IPS-18c (cell line): ENCODE results near the gene BIRC3.
"Not testable (repeated sequence)": the region's sequence is repeated elsewhere in the genome, so short reads cannot be mapped to it uniquely, and the experiment has no call there.

Experiments
- H3K4me3 ChIP-seq: 2 replicates; pipeline ENCODE4 v1.7.0; 2013; ENCODE audit warnings: low read depth, mild to moderate bottlenecking, low read length, moderate library complexity; ENCODE audit not compliant: insufficient read depth
- H3K9me3 ChIP-seq: one replicate; pipeline ENCODE4 v1.6.1; 2013; ENCODE audit warnings: mild to moderate bottlenecking, low read length, moderate library complexity; ENCODE audit not compliant: control insufficient read depth, insufficient read depth

The BIRC3 gene

DNA sequence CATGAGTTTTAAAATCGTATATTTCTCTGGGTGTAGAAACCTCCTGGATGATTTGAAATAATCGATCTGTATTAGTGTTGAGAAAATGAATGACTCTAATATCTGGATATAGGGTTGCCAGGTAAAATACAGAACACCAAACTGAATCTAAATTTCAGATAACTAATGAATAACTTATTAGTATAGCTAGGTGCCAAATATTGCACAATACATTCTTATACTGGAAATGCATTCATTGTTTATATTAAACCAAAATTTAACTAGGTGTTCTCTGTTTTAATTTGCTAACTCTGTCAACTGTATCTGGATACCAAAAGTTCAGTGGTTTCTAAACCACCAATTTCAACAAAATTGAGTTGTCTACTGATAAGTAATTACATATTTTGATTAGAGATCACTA is 2.5 kb upstream of the BIRC3 start:
- no peak overlapping the region for H3K4me3 ChIP-seq
- H3K9me3 ChIP-seq, result no peaks in the 10 kb centered on the region

DNA sequence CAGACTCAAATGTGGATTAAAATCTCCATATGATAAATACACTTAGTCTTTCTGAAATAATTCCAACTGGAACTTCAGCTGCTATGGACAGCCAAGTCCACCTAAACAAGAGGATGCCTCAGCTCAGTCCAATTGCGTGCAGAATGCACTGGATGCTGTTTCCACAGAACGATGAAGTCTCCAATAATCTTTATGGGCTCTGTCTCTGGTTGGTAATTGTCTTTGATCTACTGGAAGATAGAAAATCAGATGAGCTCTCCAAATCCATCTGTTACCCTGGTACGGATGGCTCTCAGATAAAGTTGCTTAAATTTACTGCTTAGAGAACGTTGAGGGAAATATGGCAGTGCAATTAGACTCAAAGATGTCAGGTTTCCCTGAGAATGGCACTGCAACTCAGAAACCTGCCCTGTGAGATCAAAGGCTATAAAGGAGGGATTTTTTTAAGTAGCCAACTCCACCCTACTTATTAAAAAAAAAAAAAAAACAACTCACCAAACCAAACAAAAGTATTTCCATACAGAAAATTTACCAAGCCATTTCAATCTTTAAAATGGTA is 859 bp upstream of the BIRC3 start:
- H3K4me3 ChIP-seq, result no peak overlapping the region
- H3K9me3 ChIP-seq, result no peaks in the 10 kb centered on the region

DNA sequence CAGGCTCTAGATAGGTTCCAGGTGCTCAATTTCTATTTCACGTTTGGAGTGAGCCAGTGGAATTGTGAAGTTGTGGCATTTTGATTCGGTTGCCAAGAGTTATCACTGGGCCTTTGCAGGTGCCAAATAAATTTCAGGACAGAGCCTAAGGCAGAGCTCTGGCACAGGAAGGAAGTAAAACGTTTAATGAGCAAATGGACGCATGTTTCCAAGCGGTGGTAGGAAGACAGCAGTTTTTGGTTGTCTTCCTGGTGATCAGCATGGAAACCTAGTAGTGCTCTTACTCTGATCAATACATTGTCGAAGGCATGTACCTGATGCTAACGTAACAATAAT is 452 bp downstream of the BIRC3 start:
- Histone ChIP-seq H3K4me3 (peak overlapping the region; percentile 50; the same call in 1 of the 2 replicates), H3K9me3 (no peaks in the 10 kb centered on the region)

DNA sequence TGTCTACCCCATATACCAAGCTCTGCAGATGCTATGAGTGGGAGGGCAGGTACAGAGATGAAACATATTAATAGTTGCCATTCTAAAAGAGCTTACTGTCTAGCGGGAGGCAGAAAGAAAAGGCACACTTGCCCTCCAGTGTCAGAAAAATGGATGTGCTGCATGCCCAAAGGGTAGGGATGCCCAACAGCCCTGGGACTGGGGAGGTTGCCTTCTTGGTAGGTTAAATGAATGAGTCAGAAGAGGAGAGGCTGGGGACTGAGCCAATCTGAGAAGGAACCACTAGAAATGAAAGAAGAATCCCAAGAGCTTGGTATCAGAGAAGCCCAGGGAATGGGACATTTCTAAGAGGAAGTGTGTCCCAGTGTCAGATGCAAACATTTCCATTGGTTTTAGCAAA is 1.2 kb downstream of the BIRC3 start:
- H3K9me3 ChIP-seq, result no peaks in the 10 kb centered on the region

DNA sequence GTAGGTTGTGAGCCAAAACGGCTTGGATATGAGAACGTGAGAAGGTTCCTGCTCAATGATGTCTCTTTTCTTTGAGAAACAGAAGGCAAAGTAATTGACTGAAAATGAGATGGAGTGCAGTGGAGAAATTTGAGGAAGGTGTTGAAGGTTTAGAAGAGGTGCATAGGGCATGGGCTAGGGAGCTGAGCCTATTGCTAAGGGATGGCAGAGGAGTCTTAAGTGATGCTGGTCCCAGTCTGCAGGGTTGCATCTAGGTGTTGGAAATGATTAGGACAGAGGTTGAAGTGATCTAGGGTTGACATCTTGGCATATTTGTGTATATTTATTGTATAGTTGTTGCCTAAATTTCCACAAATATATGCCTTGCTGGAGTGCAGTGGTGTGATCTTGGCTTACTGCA is 2.3 kb downstream of the BIRC3 start:
- no peak overlapping the region for H3K4me3 ChIP-seq
- no peaks in the 10 kb centered on the region for H3K9me3 ChIP-seq

More for the DNA sequence above, 1.2 kb downstream of the BIRC3 start:
- H3K4me3 ChIP-seq, result no peak overlapping the region

DNA sequence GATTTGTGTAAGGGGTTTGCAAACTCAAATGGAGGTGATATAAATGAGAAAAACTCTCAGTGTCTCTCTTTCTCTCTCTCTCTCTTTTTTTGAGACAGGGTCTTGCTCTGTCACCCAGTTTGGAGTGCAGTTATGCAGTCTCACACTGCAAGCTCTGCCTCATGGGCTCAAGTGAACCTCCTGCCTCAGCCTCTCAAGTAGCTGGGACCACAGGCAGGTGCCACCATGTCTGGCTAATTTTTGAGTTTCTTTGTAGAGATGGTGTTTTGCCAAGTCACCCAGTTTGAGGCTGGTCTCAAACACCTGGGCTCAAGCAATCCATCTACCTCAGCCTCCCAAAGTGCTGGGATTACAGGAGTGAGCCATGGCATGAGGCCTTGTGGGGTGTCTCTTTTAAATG is 2.9 kb downstream of the BIRC3 start:
- Histone ChIP-seq H3K4me3 (no peak overlapping the region), H3K9me3 (no peaks in the 10 kb centered on the region)

DNA sequence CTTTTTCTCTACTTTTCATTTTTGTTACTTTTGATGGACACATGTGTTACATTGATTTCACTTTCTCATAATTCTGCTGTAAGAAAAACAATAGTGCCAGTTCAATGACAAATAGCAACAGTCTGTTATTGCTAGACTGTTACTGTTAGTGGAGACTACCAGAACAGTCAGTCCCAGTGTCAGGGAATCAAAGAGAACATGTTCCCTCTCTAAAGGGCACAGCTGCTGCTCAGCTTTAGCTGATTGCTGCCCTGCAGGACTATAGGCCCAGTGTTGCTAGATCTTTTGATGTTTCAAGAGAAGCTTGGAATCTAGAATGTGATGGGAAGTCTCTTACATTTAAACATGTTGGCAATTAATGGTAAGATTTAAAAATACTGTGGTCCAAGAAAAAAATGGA is 3.4 kb downstream of the BIRC3 start:
- Histone ChIP-seq H3K4me3 (no peak overlapping the region), H3K9me3 (no peaks in the 10 kb centered on the region)

DNA sequence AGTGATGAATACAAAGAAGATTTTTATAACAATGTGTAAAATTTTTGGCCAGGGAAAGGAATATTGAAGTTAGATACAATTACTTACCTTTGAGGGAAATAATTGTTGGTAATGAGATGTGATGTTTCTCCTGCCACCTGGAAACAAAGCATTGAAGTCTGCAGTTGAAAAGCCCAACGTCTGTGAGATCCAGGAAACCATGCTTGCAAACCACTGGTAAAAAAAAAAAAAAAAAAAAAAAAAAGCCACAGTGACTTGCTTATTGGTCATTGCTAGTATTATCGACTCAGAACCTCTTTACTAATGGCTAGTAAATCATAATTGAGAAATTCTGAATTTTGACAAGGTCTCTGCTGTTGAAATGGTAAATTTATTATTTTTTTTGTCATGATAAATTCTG is 5.3 kb downstream of the BIRC3 start:
- Histone ChIP-seq H3K4me3 (no peak overlapping the region), H3K9me3 (no peaks in the 10 kb centered on the region)

DNA sequence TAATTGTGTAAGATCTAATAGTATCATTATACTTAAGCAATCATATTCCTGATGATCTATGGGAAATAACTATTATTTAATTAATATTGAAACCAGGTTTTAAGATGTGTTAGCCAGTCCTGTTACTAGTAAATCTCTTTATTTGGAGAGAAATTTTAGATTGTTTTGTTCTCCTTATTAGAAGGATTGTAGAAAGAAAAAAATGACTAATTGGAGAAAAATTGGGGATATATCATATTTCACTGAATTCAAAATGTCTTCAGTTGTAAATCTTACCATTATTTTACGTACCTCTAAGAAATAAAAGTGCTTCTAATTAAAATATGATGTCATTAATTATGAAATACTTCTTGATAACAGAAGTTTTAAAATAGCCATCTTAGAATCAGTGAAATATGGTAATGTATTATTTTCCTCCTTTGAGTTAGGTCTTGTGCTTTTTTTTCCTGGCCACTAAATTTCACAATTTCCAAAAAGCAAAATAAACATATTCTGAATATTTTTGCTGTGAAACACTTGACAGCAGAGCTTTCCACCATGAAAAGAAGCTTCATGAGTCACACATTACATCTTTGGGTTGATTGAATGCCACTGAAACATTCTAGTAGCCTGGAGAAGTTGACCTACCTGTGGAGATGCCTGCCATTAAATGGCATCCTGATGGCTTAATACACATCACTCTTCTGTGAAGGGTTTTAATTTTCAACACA is 6.4 kb downstream of the BIRC3 start:
- no peak overlapping the region for H3K4me3 ChIP-seq
- H3K9me3 ChIP-seq, result no peaks in the 10 kb centered on the region

DNA sequence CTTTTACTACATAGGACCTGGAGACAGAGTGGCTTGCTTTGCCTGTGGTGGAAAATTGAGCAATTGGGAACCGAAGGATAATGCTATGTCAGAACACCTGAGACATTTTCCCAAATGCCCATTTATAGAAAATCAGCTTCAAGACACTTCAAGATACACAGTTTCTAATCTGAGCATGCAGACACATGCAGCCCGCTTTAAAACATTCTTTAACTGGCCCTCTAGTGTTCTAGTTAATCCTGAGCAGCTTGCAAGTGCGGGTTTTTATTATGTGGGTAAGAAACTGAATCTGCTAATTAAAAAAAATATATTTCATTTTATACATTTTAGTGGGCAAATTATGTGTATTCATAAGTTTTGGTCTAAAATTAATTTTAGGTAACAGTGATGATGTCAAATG is 7.8 kb downstream of the BIRC3 start:
- no peaks in the 10 kb centered on the region for H3K9me3 ChIP-seq
- no peak overlapping the region for H3K4me3 ChIP-seq

DNA sequence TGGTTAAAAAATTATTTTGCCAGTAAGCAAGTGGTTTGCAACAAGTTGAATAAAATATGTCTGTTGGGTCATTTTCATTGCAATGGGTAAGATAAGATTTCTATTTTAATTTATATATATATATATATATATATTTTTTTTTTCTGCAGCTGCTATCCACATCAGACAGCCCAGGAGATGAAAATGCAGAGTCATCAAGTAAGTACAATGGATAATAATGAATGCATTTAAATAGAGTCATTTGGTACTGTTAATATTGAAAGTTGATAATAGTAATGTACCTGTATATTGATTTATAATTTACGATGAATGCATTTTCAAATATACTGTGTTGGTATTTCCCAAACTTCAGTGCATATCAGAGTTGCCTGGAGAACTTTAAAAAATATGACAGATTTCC is 11.5 kb downstream of the BIRC3 start:
- Histone ChIP-seq H3K9me3 (no peaks in the 10 kb centered on the region), H3K4me3 (no peak overlapping the region)

DNA sequence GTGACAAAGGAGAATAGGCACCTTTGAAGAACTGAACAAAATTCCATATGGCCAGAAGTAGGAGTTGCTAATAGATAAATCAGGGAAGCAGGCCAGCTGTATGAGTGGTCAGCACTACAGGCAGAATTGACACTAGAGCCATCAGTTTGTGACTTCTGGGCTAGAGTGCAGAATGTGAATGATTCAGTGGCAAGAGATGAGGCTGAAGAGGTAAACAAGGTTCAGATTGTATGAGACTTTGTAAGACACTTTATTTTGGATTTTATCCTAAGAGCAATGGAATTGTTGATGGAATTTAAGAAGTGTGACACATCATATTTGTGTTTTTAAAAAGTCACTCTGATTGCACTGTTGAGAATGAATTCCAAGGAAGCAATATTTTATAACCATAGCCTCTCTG is 12.9 kb downstream of the BIRC3 start:
- no peak overlapping the region for H3K4me3 ChIP-seq
- no peaks in the 10 kb centered on the region for H3K9me3 ChIP-seq

DNA sequence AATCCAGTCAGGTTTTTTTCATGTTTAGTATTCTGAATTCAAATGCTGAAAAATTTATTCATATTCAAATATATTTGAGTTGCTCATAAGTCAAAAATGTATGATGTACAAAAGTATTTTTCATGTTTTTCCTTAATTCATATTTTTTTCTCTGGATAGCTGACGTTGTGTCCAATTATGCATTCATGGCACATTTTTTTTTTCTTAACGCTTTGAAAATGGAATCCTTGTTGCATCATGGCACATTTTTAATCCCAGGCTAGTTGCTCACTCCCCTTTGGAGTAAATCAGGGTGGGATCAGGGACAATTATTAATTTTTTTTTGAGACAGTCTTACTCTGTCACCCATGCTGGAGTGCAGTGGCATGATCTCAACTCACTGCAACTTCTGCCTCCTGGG is 14.1 kb downstream of the BIRC3 start:
- H3K4me3 ChIP-seq, result no peak overlapping the region
- H3K9me3 ChIP-seq, result no peaks in the 10 kb centered on the region

DNA sequence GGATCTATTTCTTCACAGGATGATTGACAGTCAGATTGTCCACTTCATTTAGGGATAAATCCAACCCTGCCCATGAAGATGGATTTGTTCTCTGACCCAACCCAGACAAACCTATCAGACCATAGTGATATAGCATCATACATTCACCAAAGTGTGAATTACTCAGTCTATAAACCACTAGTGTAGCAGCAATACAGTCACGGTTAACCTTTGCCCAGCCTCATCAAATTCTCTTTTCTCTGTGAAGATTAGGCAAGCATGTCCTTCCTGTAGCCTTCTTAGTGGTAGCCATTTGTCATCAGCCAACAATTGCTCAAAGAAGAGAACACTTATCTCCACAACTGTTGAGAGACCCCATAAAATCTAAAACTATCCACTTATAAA is 15.3 kb downstream of the BIRC3 start:
- Histone ChIP-seq H3K4me3 (no peak overlapping the region), H3K9me3 (no peaks in the 10 kb centered on the region)

DNA sequence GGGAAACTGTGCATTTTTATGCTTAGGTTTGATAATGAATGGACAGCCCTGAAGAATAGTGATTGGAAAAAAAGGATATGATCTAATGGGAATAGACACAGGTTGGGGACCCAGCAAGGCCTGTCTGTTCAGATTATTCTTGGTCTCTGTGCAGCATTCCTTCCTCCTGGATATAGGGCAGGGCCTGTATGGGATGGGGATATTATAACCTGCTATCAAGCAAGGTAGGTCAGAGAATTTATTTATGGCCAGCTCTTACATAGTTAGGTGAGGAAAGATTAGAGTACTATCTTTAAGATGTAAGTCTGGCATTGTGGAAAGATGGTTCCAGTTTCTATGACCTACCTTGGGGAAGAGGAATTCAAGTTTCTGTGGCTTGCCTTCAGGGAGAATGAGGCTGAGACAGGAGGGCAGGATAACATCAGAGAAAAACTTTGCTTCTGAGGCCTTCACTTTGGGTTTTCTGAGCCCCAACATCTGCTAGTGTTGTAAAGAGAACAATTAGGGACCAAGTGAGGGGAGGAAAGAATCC is 21.3 kb downstream of the BIRC3 start:
- H3K4me3 ChIP-seq, result no peak overlapping the region
- no peaks in the 10 kb centered on the region for H3K9me3 ChIP-seq

DNA sequence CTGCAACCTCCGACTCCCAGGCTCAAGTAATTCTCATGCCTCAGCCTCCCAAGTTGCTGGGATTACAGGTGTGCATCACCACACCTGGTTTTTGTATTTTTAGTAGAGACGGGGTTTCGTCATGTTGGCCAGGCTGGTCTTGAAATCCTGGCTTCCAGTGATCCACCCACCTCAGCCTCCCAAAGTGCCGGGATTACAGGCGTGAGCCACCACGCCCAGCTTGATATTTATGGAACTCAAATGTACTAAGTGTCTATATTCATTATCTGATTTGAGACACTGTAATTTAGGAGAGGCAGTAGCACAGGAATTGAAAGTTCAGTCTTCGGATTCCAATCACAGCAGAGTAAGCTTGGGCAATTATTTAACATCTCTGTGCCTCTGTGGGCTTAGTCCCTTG is 24.0 kb downstream of the BIRC3 start:
- not testable (repeated sequence) for H3K4me3 ChIP-seq, H3K9me3 ChIP-seq

DNA sequence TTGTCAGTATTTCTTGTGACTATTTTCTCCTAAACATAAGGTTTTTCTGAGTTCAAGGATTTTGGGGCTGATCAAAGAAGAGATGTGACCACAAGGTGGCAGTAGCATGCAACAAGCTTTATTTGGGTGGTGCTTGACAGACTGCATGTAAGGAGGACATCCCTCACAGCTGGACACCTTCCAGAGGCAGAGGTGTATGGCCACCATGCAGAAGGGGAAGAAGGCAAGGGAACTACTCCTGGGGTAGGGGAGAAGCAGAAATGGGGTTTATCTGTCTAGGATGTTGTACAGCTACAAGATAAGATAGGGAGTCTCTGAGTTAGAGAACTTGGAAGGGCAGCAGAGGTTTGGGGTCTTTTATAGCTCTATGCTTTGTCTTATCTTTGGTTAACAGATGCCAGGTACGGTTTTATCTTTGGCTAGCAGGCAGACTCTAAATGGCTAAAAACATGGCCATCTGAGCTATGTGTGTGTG is 24.6 kb downstream of the BIRC3 start:
- Histone ChIP-seq H3K4me3 (no peak overlapping the region), H3K9me3 (no peaks in the 10 kb centered on the region)

DNA sequence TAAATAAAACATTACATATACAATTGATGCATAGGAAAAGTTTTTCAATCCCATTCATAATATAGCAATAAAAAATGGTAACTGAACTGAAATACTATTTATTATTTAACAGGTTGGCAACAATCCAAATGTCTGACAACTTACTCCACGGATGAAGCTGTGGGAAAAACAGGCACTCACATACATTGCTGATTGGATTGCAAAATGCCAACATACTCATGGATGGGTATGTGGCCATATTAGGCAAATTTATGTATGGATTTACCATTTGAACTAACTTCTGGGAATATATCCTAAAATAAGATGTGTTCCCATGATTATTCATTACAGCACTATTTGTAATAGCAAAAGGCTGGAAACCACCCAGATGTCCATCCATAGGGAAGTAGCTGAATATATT is 26.5 kb downstream of the BIRC3 start:
- Histone ChIP-seq H3K4me3 (no peak overlapping the region), H3K9me3 (no peaks in the 10 kb centered on the region)

DNA sequence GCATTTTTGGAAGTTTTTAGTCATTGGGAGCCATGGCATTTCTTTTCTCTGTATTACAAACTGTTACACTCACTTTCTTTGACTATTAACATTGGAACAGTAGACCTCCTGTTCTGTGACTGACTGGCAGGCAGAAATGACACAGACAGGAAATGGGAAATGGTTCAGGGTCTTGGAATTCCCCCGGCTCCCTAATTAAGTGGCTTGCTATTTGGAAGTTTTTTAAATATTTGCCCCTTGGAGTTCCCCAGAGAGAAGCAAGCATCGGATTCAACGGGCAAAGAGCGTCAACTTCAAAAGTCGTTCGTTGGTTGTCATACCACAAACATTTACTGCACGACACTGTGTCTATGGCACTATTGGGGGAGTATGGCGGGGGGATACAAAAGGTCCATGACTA is 28.6 kb downstream of the BIRC3 start:
- H3K9me3 ChIP-seq, result no peaks in the 10 kb centered on the region
- peak overlapping the region; percentile 22; the same call in 1 of the 2 replicates for H3K4me3 ChIP-seq
